ENCODE data around the gene ST3GAL5.

Gene ST3GAL5

DNA sequence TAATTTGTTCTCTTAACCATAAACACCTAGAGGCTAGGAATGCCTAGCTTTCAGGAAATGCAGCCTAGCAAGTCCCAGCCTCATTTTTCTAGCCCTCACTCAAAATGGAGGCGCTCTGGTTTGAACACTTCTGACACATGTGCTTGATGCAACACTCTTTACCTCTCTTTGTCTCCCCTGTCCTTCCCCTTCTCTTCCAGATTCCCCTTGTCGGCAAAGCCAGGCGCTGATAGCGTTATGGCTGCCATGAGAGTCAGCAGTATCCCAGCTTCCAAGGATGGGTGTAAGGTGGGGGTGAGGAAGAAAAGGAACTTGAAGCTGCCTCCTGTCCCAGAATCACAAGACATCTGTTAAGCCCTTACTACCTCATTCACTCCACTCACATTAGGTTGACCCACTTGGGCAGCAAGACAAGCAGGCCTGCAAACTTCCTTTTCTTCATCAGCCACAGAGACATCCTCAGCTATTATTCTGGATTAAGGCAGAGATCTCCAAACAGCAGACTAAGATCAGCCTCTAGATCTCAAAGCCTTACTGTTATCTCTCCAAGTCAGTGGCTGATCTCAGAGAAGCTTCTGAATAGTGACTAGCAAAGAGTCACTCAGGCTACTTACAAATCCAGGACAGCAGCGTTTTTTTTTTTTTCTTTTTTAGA is 1.9 kb upstream of the ST3GAL5 start:
- peak overlapping the region; percentile 18 for H3K4me3 Mint-ChIP-seq
- no peak for TF ChIP-seq CTCF (IDR thresholded peaks at IDR 0.05)
- peaks cover 25% of the 10 kb centered on the region for H3K27me3 Mint-ChIP-seq (ENCODE audit: low read depth, poor library complexity)
- no peak for DNase-seq
- peaks cover 21% of the 10 kb centered on the region for H3K9me3 Mint-ChIP-seq
- peaks cover 9% of the 10 kb centered on the region for H3K36me3 Mint-ChIP-seq (ENCODE audit: low read depth)
- no peak overlapping the region for H3K27ac Mint-ChIP-seq
- peaks cover 66% of the 10 kb centered on the region for H3K4me1 Mint-ChIP-seq

GRCh38 chr2:85889627-85890281 is 964 bp upstream of the ST3GAL5 start:
- Mint-ChIP-seq H3K27ac (peak overlapping the region; percentile 66), H3K27me3 (ENCODE audit: low read depth, poor library complexity) (peaks cover 27% of the 10 kb centered on the region), H3K9me3 (peaks cover 12% of the 10 kb centered on the region), H3K4me3 (peak overlapping the region; percentile 90), H3K36me3 (ENCODE audit: low read depth) (peaks cover 4% of the 10 kb centered on the region), H3K4me1 (peaks cover 66% of the 10 kb centered on the region)
- DNase-seq = no peak
- no peak for TF ChIP-seq CTCF (IDR thresholded peaks at IDR 0.05)

DNA sequence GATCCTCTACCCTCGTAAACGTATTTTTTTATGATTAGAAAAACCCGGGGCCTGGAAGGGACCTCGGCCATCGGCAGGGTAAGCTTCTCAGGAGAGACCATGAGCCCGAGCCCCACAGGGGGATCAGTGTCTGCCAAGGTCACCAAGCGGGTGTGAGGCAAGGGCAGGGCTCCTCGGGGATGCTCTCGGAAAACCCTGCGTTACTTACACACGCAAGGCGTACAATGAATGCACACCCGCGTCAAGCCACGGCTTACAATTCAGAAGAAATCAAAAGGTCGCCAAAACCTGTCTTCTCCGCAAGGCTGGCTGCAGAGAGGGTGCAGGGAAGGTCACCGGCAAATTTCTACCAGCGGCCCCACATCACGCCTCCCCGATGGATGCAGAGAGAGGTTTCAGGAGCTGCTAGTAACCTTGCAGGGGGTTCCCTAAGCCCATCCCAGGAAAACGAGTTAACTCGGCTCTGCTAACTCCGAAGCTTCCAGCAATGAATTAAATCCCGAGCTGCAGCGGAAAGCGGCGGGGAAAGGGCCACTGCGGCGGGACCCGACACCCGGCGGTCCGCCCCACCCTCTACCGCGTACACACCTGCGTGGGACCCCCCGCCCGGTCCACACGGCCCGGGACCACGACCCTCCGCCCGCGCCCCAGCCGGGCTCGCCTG is 638 bp downstream of the ST3GAL5 start:
- peaks cover 3% of the 10 kb centered on the region for H3K36me3 Mint-ChIP-seq (ENCODE audit: low read depth)
- no peak for TF ChIP-seq CTCF (IDR thresholded peaks at IDR 0.05)
- H3K9me3 Mint-ChIP-seq = peaks cover 4% of the 10 kb centered on the region
- DNase-seq = no peak
- peaks cover 31% of the 10 kb centered on the region for H3K27me3 Mint-ChIP-seq (ENCODE audit: low read depth, poor library complexity)
- no peak overlapping the region for H3K27ac Mint-ChIP-seq
- H3K4me3 Mint-ChIP-seq = peak overlapping the region; percentile 81
- peaks cover 52% of the 10 kb centered on the region for H3K4me1 Mint-ChIP-seq

- TF ChIP-seq CTCF (IDR thresholded peaks at IDR 0.05) = no peak
- Mint-ChIP-seq H3K27ac (no peak overlapping the region), H3K27me3 (ENCODE audit: low read depth, poor library complexity) (peaks cover 33% of the 10 kb centered on the region), H3K9me3 (peaks cover 9% of the 10 kb centered on the region), H3K36me3 (ENCODE audit: low read depth) (peaks cover 8% of the 10 kb centered on the region), H3K4me3 (peak overlapping the region; percentile 81), H3K4me1 (peaks cover 47% of the 10 kb centered on the region)
- DNase-seq = peak; percentile 25
These were observed 1.2 kb downstream of the ST3GAL5 start for GRCh38 chr2:85887566-85888019.

GRCh38 chr2:85886590-85886989 is 2.2 kb downstream of the ST3GAL5 start:
- peaks cover 9% of the 10 kb centered on the region for H3K36me3 Mint-ChIP-seq (ENCODE audit: low read depth)
- no peak overlapping the region for H3K27ac Mint-ChIP-seq
- peak overlapping the region; percentile 81 for H3K4me3 Mint-ChIP-seq
- peaks cover 33% of the 10 kb centered on the region for H3K27me3 Mint-ChIP-seq (ENCODE audit: low read depth, poor library complexity)
- peak; percentile 43 for DNase-seq
- H3K9me3 Mint-ChIP-seq = peaks cover 16% of the 10 kb centered on the region
- no peak for TF ChIP-seq CTCF (IDR thresholded peaks at IDR 0.05)
- peaks cover 41% of the 10 kb centered on the region for H3K4me1 Mint-ChIP-seq
